Esophagus muscularis mucosa (tissue), 4 donors: Measurements from ENCODE around the gene KIRREL2. TPM values are rescaled to one million over a fixed set of nuclear protein-coding genes. Genes with fewer than 3 reads are reported as not detected.
"Not testable (repeated sequence)": the region's sequence is repeated elsewhere in the genome, so short reads cannot be mapped to it uniquely, and the experiment has no call there.

ENCODE experiments used
- DNase-seq: peaks from one replicate; pipeline ENCODE4 v3.0.0-alpha.2; 2017; ENCODE audit errors: extremely low spot score
- H3K27ac ChIP-seq, 4 donors: fragments of 200-600 bp; sonication (generic); replicated peaks in 1 of 4; 1 replicate in 3 of 4; 2 replicates in 1 of 4; pipeline ENCODE4 v1.5.1; 2016 to 2019; ENCODE audit warnings: mild to moderate bottlenecking in 1 of 4
- H3K27me3 ChIP-seq, 4 donors: fragments of 200-600 bp; sonication (generic); one replicate each; pipeline versions ENCODE4 v1.5.1 to v1.6.0; 2016 to 2019
- H3K36me3 ChIP-seq, 4 donors: fragments of 200-600 bp; sonication (generic); one replicate each; pipeline ENCODE4 v1.5.1; 2016 to 2019
- H3K4me1 ChIP-seq, 4 donors: fragments of 200-600 bp; sonication (generic); one replicate each; pipeline ENCODE4 v1.5.1; 2016 to 2019
- H3K4me3 ChIP-seq, 4 donors: fragments of 200-600 bp; sonication (generic); 1 replicate in 2 of 4; 2 replicates in 2 of 4; pipeline ENCODE4 v1.5.1; 2016 to 2019; ENCODE audit warnings: mild to moderate bottlenecking in 4 of 4, moderate library complexity in 1 of 4
- H3K9me3 ChIP-seq, 4 donors: fragments of 200-600 bp; sonication (generic); 1 replicate in 3 of 4; 2 replicates in 1 of 4; pipeline ENCODE4 v1.5.1; 2016 to 2019
- CTCF ChIP-seq, 3 experiments: fragments of 200-600 bp in 2 of 3; fragments of 450-650 bp in 1 of 3; sonication (generic) in 2 of 3; IDR thresholded peaks; one replicate each; pipeline ENCODE4 v1.5.1; 2017 to 2019; ENCODE audit warnings: antibody characterized with exemption in 3 of 3, mild to moderate bottlenecking in 2 of 3, moderate library complexity in 1 of 3
- EP300 ChIP-seq: sonication (generic); formaldehyde crosslinking; IDR thresholded peaks from one replicate; pipeline ENCODE4 v1.6.1; 2017; ENCODE audit warnings: antibody characterized with exemption
- POLR2A ChIP-seq: fragments of 450-650 bp; IDR thresholded peaks from one replicate; pipeline ENCODE4 v1.6.1; 2017; ENCODE audit warnings: antibody characterized with exemption, moderate library complexity, mild to moderate bottlenecking, low read depth
- POLR2AphosphoS5 ChIP-seq, 2 donors: sonication (generic); formaldehyde crosslinking; IDR thresholded peaks; one replicate each; pipeline ENCODE4 v1.6.1; 2017; ENCODE audit warnings: antibody characterized with exemption in 2 of 2
- WGBS: methylation state at CpG from one replicate; pipeline ENCODE4 v1.1.5; 2018; 5-methylcytosine and 5-hydroxymethylcytosine counted together
- intact Hi-C: fragments of 100-400 bp; cut with DNase I; formaldehyde crosslinking; loops from one replicate; pipeline ENCODE4 v1.15.1; 2023
- total RNA-seq, 4 donors: library from RNA; depleted of rRNA; stranded (reverse); fragments of >200 nt; gene quantifications; one replicate each; pipeline versions ENCODE4 v1.1.0 to v1.2.1, GENCODE V29; 2016

The KIRREL2 gene
- total RNA-seq, 4 donors from 2014 or later, result not detected

DNA sequence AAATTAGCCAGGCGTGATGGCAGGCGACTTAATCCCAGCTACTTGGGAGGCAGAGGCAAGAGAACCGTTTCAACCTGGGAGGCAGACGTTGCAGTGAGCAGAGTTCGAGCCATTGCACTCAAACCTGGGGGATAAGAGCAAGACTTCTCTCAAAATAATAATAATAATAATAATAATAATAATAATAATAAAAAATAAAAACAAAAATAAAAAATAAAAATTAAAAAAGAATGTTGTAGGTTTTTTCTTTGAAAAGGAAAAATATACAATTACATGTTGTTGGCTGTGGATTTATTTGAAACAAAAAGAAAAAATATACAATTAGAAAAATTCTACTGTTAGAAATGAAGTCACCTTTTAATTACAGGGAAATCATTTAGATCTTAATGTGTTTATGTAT is 32.6 kb upstream of the KIRREL2 start:
- TF ChIP-seq POLR2AphosphoS5 (IDR thresholded peaks at IDR 0.05) (no peak), POLR2A (no peak), EP300 (no peak), CTCF (IDR thresholded peaks at IDR 0.05) (no peak)
- no peak overlapping the region for H3K27ac ChIP-seq
- H3K9me3 ChIP-seq, result no peaks in the 10 kb centered on the region
- no peaks in the 10 kb centered on the region for H3K4me1 ChIP-seq
- intact Hi-C loops, result loop anchor here (5.0 kb wide), 1 partner anchor 132 kb away; no protein-coding TSS in a partner anchor
- no peak for DNase-seq
- H3K4me3 ChIP-seq, result no peak overlapping the region
- H3K27me3 ChIP-seq, result peaks cover 0 to 66% (median 0%) of the 10 kb centered on the region in 4 donors
- WGBS, result 73% methylated on average over 5 of the region's 5 CpGs
- H3K36me3 ChIP-seq, result no peaks in the 10 kb centered on the region

DNA sequence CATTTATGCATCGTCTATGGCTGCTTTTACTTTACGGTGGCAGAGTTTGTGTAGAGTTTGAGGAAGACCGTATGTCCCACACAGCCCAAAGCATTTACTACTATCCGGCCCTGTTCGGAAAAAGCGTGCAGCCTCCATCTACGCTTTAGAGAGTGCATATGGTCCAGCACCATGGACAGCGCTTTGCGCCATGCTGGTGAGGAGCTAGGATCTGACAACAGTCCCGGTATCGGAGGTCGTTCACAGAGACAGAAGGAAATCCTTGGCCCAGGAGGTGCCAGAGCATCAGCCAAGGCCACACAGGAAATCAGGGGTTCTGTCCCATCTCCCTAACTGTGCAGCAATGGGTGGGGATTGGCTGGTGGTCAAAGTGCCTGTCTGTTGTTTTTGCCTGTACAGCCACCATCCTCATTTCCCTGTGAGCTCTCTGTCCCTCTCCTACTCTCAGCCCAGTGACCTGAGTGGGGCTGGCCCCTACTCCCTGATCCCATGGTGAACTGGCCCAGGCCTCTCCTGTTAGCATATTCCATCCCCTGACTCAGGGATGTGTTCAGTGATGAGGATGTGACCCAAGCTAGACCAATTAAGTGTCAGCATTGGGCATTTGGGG is 27.9 kb upstream of the KIRREL2 start:
- no peak for DNase-seq
- Histone ChIP-seq H3K27me3 (peaks cover 0 to 86% (median 6%) of the 10 kb centered on the region in 4 donors), H3K36me3 (no peaks in the 10 kb centered on the region), H3K9me3 (no peaks in the 10 kb centered on the region), H3K27ac (no peak overlapping the region), H3K4me3 (no peak overlapping the region), H3K4me1 (no peaks in the 10 kb centered on the region)
- WGBS, result 7% methylated on average over 9 of the region's 12 CpGs
- intact Hi-C loops, result no loop called here
- TF ChIP-seq POLR2AphosphoS5 (IDR thresholded peaks at IDR 0.05) (no peak), CTCF (IDR thresholded peaks at IDR 0.05) (no peak), POLR2A (no peak), EP300 (no peak)

DNA sequence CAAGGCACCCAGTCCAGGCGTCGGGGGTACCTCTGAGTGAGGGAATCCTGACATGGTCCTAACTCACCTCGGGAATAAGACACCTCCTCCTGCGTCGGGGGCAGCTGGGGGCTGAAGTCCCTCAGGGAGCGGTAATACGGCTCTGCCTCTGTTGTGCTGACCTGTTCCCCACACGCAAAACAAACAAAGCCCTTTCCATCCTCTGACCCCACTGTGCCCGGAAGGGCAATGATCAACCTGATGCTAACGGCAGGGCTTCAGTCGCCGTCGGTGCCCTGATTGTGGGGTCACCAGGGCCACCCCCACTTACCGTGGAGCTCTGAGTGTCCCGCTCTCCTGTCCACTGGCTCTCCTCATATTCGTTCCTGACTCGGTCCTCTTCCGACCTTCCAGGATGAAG is 25.7 kb upstream of the KIRREL2 start:
- TF ChIP-seq POLR2A (no peak), CTCF (IDR thresholded peaks at IDR 0.05) (no peak), POLR2AphosphoS5 (IDR thresholded peaks at IDR 0.05) (no peak), EP300 (no peak)
- no peak overlapping the region for H3K27ac ChIP-seq
- DNase-seq, result no peak
- intact Hi-C loops, result no loop called here
- H3K27me3 ChIP-seq, result peaks cover 0 to 84% (median 6%) of the 10 kb centered on the region in 4 donors
- 75% methylated on average over 13 of the region's 18 CpGs for WGBS
- no peaks in the 10 kb centered on the region for H3K36me3 ChIP-seq
- H3K4me3 ChIP-seq, result no peak overlapping the region
- H3K4me1 ChIP-seq, result no peaks in the 10 kb centered on the region
- H3K9me3 ChIP-seq, result no peaks in the 10 kb centered on the region

DNA sequence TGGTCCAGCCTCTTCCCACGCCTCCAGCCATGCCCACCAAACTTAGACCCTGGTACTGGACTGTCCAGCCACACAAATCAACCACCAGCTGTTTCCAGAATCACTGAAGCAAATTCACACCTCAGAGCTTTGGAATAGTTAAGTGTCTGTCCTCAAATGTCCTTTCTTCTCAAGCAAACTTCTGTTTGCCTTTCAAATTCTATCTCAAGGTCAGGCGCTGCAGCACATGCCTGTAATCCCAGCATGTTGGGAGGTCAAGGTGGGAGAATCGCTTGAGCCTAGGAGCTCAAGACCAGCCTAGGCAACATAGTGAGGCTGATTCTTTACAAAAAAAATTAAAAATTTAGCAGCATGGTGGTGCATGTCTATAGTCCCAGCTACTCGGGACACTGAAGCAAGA is 24.7 kb upstream of the KIRREL2 start:
- Histone ChIP-seq H3K4me3 (no peak overlapping the region), H3K9me3 (no peaks in the 10 kb centered on the region), H3K36me3 (no peaks in the 10 kb centered on the region), H3K27me3 (peaks cover 0 to 80% (median 6%) of the 10 kb centered on the region in 4 donors), H3K27ac (no peak overlapping the region), H3K4me1 (no peaks in the 10 kb centered on the region)
- no peak for TF ChIP-seq POLR2AphosphoS5 (IDR thresholded peaks at IDR 0.05)
- TF ChIP-seq CTCF (IDR thresholded peaks at IDR 0.05), result no peak
- no peak for TF ChIP-seq EP300
- TF ChIP-seq POLR2A, result no peak
- WGBS, result 86% methylated on average over 4 of the region's 4 CpGs
- no peak for DNase-seq
- intact Hi-C loops, result no loop called here

GRCh38 chr19:35833972-35834371 is 22.7 kb upstream of the KIRREL2 start:
- Histone ChIP-seq H3K9me3 (peaks cover 0 to 11% (median 7%) of the 10 kb centered on the region in 4 donors), H3K27me3 (peaks cover 0 to 77% (median 6%) of the 10 kb centered on the region in 4 donors), H3K4me1 (no peaks in the 10 kb centered on the region), H3K4me3 (no peak overlapping the region), H3K27ac (no peak overlapping the region), H3K36me3 (no peaks in the 10 kb centered on the region)
- intact Hi-C loops, result no loop called here
- no peak for TF ChIP-seq EP300
- no peak for TF ChIP-seq POLR2AphosphoS5 (IDR thresholded peaks at IDR 0.05)
- TF ChIP-seq CTCF (IDR thresholded peaks at IDR 0.05), result no peak
- no peak for TF ChIP-seq POLR2A
- DNase-seq, result no peak
- 51% methylated on average over 7 of the region's 7 CpGs for WGBS

DNA sequence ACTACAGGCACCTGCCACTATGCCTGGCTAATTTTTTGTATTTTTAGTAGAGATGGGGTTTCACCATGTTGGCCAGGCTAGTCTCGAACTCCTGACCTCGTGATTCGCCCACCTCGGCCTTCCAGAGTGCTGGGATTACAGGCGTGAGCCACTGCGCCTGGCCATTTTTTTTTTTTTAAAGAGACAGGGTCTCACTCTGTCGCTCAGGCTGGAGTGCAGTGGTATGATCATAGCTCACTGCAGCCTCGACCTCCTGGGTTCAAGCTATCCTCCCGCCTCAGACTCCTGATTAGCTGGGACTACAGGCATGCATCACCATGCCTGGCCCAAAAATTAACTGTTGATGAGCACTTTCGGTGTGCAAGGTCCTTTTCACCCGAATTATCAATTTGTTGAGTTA is 20.6 kb upstream of the KIRREL2 start:
- H3K4me1 ChIP-seq, H3K27ac ChIP-seq, intact Hi-C loops, H3K36me3 ChIP-seq, DNase-seq, H3K4me3 ChIP-seq: not testable (repeated sequence)
- Histone ChIP-seq H3K27me3 (peaks cover 0 to 60% (median 6%) of the 10 kb centered on the region in 4 donors), H3K9me3 (peaks cover 0 to 18% (median 13%) of the 10 kb centered on the region in 4 donors)
- WGBS, result 50% methylated on average over 11 of the region's 11 CpGs
